Measurements from ENCODE around the gene VPS18. TPM values are rescaled to one million over a fixed set of nuclear protein-coding genes. Genes with fewer than 3 reads are reported as not detected.

VPS18 gene
- total and polyA plus RNA-seq, 7 donors = 8.1 to 20.5 (median 15.2) TPM

DNA sequence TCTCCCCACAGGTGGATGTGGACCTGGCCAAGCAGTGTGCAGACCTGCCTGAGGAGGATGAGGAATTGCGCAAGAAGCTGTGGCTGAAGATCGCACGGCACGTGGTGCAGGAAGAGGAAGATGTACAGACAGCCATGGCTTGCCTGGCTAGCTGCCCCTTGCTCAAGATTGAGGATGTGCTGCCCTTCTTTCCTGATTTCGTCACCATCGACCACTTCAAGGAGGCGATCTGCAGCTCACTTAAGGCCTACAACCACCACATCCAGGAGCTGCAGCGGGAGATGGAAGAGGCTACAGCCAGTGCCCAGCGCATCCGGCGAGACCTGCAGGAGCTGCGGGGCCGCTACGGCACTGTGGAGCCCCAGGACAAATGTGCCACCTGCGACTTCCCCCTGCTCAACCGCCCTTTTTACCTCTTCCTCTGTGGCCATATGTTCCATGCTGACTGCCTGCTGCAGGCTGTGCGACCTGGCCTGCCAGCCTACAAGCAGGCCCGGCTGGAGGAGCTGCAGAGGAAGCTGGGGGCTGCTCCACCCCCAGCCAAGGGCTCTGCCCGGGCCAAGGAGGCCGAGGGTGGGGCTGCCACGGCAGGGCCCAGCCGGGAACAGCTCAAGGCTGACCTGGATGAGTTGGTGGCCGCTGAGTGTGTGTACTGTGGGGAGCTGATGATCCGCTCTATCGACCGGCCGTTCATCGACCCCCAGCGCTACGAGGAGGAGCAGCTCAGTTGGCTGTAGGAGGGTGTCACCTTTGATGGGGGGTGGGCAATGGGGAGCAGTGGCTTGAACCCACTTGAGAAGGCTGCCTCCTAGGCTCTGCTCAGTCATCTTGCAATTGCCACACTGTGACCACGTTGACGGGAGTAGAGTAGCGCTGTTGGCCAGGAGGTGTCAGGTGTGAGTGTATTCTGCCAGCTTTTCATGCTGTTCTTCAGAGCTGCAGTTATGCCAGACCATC lies 8.6 kb downstream of the VPS18 start:
- peaks cover 27% of the 10 kb centered on the region for H3K4me1 ChIP-seq
- WGBS, 3 donors = 78 to 81% (median 79%) methylated on average over 33 of the region's 33 CpGs
- intact Hi-C loops (cut with DNase I) = loop anchor here (10.0 kb wide), 2 partner anchors 182 to 212 kb away; partner anchors contain the start of gene INO80 (in 1 of the 2)
- no peak overlapping the region for H3K4me3 ChIP-seq
- H3K27ac ChIP-seq = no peak overlapping the region
- no peaks in the 10 kb centered on the region for H3K9me3 ChIP-seq
- DNase-seq (no peak), ATAC-seq (no peak)
- peaks cover 0 to 54% of the 10 kb centered on the region in 2 donors for H3K36me3 ChIP-seq (ENCODE audit: insufficient read depth in 1 of 2, low read depth in 1 of 2)
- H3K27me3 ChIP-seq (ENCODE audit: insufficient read depth in 3 of 3, low read length in 2 of 3) = no peaks in the 10 kb centered on the region
- TF ChIP-seq, protein P1, sequence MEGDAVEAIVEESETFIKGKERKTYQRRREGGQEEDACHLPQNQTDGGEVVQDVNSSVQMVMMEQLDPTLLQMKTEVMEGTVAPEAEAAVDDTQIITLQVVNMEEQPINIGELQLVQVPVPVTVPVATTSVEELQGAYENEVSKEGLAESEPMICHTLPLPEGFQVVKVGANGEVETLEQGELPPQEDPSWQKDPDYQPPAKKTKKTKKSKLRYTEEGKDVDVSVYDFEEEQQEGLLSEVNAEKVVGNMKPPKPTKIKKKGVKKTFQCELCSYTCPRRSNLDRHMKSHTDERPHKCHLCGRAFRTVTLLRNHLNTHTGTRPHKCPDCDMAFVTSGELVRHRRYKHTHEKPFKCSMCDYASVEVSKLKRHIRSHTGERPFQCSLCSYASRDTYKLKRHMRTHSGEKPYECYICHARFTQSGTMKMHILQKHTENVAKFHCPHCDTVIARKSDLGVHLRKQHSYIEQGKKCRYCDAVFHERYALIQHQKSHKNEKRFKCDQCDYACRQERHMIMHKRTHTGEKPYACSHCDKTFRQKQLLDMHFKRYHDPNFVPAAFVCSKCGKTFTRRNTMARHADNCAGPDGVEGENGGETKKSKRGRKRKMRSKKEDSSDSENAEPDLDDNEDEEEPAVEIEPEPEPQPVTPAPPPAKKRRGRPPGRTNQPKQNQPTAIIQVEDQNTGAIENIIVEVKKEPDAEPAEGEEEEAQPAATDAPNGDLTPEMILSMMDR (IDR thresholded peaks at IDR 0.05) = no peak

DNA sequence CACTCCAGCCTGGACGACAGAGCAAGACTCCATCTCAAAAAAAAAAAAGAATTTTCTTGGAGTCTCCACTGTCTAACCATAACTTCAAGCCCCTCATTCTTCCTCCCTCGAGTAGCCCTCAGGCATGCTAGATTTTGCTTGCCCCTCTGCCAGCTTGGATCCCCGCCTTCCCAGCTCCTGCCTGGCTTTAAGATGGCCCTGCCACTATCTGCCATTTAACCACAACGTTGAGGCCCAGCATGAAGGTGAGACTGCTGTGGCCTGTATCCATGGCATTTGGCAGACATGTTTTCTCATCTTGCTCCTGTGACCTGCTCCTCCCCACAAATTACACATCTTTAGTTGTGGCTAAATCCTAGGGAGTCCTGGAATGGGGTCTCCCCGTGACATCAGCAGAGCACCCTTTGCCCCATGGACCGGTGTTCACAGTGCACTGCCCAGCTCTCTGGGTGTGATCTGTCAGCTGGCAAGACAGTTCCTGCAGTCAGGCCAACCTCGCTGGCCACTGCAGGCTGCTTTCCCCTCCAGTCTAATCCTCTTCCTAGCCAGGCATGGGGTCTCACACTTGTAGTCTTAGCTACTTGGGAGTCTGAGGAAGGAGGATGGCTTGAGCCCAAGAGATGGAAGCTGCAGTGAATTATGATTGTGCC lies 10.4 kb downstream of the VPS18 start:
- DNase-seq = no peak
- intact Hi-C loops (cut with DNase I) = loop anchor here (1.0 to 10.0 kb wide), 9 partner anchors 36 to 328 kb away; partner anchors contain the start of genes CHP1 (in 1 of the 2), EXD1 (in 1 of the 2) and INO80 (in 1 of the 2)
- ATAC-seq = no peak
- H3K36me3 ChIP-seq (ENCODE audit: insufficient read depth in 1 of 2, low read depth in 1 of 2) = peaks cover 0 to 36% of the 10 kb centered on the region in 2 donors
- no peaks in the 10 kb centered on the region for H3K9me3 ChIP-seq
- 60 to 81% (median 71%) methylated on average over 7 of the region's 7 CpGs for WGBS, 3 donors
- TF ChIP-seq, protein P1 (IDR thresholded peaks at IDR 0.05) = no peak
- peaks cover 43% of the 10 kb centered on the region for H3K4me1 ChIP-seq
- peak overlapping the region; percentile 30 for H3K27ac ChIP-seq
- H3K27me3 ChIP-seq (ENCODE audit: insufficient read depth in 3 of 3, low read length in 2 of 3) = no peaks in the 10 kb centered on the region
- no peak overlapping the region for H3K4me3 ChIP-seq

DNA sequence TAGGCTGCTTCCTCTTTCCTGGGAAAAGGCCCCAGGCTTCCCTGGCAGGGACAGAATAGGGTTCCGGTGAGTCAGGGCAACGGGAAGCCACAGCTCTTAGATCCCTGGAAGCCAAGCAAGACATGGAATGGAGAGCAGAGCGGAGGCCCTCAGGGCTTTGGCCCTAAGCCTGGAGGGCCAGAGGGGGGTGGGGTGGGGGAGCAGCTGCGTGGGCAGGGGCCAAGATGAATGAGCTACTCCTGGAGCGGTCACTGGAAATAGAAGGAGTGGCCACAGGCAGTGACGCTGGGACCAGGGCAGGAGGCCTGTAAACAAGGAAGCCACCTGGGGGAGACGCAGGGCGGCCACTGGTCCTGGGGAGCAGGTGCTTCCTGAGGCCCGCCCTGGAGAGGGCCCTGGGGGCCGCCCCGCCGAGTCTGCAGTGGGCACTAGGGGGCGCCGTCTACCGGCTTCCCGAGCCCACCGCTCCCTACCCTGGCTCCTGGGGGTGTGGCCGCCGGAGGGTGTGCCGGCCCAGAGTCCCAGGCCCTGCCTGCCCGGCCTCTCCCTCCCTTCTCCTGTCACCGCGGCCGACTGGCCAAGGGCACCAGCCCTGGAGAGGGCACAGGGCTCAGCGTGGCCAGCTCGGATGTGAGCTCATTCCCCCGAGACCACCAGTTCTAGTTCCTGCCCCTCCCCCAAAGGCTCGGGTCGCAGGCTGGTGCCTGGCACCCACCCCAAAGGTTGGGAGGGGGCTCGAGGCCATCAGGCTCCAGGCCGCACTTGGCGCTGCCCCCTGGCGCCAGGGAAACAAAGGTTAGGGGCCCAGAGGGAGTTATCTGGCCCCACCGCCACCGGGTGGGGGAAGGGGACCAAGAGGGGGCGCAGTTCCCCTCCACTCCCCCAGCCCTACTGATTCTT lies 12.1 kb downstream of the VPS18 start:
- Histone ChIP-seq H3K4me3 (peak overlapping the region; percentile 69), H3K4me1 (peaks cover 51% of the 10 kb centered on the region), H3K27ac (peak overlapping the region; percentile 97), H3K36me3 (ENCODE audit: insufficient read depth in 1 of 2, low read depth in 1 of 2) (peaks cover 0 to 21% of the 10 kb centered on the region in 2 donors), H3K9me3 (no peaks in the 10 kb centered on the region), H3K27me3 (ENCODE audit: insufficient read depth in 3 of 3, low read length in 2 of 3) (no peaks in the 10 kb centered on the region)
- intact Hi-C loops (cut with DNase I) = loop anchor here (1.0 to 10.0 kb wide), 6 partner anchors 36 to 326 kb away; partner anchors contain the start of genes CHP1 (in 1 of the 2), EXD1 (in 1 of the 2) and INO80 (in 1 of the 2)
- DNase-seq = peak; percentile 89 to 94
- WGBS, 3 donors = 0 to 2% (median 1%) methylated on average over 16 to 36 of the region's 36 CpGs
- peak; percentile 80 to 84 (median 82) for ATAC-seq
- TF ChIP-seq, protein P1 (IDR thresholded peaks at IDR 0.05) = peak; percentile 89

Measured in psoas muscle (tissue), 8 donors.